HT-29 (cell line): ENCODE data around the gene CBY3. TPM values are rescaled to one million over a fixed set of nuclear protein-coding genes. Genes with fewer than 3 reads are reported as not detected.
"Not testable (repeated sequence)": the region's sequence is repeated elsewhere in the genome, so short reads cannot be mapped to it uniquely, and the experiment has no call there.

Source experiments
- DNase-seq: peaks from one replicate; pipeline ENCODE4 v3.0.0-alpha.2; 2015; ENCODE audit warnings: low spot score
- total RNA-seq: library from RNA; depleted of rRNA; stranded (reverse); fragments of >200 nt; shearing (Covaris generic); gene quantifications from 2 replicates; pipeline ENCODE4 v1.2.3, GENCODE V29; 2014

Gene CBY3
- total RNA-seq, 1 experiment from 2014 or later = not detected

DNA sequence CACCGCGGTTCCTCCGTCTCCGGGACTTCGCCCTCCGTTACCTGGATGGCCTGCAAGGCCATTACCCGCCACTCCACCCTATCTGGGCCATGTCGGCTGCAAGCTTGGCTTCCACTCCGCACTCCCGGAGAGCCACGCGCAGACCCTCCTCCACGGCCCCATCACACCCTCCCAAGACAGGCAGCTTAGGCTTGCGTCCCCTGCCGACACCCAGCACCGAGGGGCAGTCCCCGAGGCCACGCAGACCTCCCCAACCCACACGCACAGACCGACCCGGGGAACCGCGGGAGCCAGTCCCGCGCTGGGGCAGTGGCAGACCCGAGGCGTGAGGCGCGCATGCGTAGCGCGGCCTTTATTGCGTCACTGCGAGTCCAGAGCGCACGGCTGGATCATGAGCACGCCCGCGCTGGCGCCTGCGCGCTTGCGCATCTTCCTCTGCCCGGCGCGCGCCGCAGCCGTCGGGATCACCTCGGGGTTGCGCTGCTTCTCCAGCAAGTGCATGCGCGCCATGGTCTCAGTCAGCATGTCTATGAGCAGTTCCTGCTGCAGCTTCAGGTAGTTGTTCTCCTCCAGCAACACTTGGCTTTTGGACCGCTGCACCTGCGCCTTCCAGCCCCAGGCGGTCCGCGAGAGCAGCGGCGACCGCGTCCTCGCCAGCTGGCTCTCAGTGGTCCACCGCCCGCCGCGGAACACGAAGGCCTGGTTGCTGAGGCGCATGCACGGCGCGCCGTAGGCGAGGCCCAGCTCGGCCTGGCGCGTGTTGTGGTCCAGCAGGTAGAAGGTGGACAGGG is 2.4 kb downstream of the CBY3 start:
- DNase-seq = peak; percentile 97

DNA sequence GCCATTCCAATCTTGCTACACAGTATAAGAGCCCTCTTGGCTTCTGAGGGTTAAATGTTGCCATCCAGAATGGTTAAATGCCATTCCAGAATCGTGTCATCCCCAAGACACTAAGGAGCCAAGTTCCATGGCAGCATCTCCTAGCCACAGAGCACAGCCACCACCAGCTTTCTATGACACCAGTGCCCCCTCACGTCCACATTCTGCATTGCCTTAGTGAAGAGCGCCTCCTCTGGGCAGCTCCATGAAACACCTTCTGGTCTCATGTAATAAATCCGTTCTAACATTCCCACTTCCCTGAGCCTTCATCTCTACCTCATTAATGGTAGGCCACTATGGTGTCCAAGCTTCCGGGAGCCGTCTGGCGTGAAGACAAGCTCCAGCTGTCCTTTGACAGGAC is 12.4 kb downstream of the CBY3 start:
- peak; percentile 32 for DNase-seq

DNA sequence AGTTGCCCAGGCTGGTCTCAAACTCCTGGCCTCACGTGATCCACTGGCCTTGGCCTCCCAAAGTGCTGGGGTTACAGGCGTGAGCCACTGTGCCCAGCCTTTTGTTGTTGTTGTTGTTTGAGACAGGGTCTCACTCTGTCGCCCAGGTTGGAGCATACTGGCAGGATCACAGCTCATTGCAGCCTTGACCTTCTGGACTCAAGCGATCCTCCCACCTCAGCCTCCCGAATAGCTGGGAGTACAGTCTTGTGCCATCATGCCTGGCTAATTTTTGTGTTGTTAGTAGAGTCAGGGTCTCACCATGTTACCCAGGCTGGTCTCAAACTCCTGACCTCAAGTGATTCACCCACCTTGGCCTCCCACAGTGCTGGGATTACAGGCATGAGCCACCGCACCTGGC is 19.2 kb downstream of the CBY3 start:
- not testable (repeated sequence) for DNase-seq

DNA sequence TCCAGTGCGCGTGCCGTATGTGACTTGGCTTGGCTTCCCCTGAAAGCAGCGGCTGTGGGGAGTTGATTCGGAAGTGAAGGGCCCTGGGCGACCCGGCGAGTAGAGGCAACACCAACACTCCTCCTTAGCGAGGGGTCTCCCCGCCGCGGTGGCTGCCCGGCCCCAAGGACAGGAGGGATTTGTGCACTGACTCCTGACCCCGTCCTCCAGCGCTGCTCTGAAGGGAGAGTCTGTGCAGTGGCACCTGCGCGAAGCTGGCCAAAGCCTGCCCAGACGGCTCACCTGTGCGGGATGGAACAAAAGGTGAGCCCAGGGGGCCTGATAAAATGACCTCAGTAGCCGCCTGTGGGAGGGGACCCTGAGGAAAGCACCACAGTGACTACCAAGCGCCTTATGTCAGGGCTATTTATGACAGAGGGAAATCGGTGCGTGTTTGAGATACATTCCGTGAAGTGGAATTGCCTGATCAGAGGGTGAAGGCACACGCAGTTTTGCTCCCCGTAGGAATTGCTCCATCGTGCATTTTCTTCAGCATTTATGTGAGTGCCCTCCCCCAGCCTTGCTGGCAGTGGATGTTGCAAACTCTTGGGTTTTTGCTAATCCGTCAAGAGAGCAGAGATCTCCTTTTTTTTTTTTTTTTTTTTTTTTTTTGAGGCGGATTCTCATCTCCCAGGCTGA is 22.5 kb downstream of the CBY3 start:
- peak; percentile 25 for DNase-seq

DNA sequence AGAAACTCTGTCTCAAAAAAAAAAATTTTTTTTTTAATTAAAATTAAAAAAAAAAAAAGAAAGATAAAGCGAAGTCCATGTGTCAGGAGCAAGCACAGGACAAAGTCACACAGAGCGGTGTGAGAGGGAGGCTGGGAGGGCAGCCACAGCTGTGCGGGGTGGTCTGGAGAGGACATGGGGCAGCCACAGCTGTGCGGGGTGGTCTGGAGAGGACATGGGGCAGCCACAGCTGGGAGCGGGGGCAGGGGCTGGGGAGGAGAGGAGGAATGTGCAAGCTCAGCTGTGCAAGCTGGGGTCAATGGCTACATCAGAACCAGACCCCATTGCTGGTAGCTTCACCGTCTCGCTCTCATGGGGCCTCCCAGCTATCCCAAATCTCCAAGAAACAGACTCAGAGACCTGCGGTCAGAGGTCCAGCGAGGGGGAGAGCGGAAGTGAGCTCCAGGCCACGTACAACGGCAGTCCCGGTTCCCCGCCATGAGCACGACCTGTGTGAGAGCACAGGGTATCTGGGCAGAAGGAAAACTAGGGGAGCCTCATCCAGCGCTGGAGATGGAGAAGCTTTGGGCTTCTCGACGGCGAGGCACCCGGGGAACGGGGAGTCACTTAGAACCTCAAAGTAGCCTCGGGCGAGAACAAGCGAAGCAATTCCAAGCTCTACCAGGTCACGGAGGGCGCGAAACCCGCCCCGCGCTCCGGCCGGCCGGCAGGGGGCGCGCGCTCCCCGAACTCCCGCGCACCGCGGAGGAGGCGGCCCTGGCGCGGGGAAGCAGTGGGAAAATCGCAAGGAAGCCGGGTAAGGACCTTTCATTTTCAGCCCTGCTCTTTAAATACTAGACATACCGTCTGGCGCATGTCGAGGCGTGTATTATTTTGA is 23.3 kb downstream of the CBY3 start:
- DNase-seq = not testable (repeated sequence)

DNA sequence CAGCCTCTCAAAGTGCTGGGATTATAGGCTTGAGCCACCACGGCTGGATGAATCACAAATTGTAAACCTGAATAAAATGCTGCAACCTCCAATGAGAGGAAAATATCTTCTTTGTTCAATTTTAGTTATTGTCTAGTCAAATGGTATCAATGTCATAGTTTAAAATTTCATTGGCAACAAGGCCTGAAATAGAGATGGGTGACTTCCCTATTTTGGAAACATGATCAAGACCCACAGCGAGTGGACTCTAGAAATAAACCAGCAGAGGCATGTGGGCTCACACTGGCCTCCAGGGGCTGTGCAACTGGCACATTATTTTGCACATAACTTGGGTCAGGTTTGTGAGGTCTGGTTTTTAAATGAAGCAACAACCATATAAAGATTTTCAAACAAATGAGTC is 27.7 kb downstream of the CBY3 start:
- DNase-seq = not testable (repeated sequence)

DNA sequence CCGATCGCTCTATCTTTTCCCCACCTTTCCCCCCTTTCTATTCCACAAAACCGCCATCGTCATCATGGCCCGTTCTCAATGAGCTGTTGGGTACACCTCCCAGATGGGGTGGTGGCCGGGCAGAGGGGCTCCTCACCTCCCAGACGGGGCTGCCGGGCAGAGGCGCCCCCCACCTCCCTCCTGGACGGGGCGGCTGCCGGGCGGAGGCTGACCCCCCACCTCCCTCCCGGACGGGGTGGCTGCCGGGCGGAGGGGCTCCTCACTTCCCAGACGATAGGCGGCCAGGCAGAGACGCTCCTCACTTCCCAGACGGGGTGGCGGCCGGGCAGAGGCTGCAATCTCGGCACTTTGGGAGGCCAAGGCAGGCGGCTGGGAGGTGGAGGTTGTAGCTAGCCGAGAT is 30.6 kb downstream of the CBY3 start:
- DNase-seq = not testable (repeated sequence)

DNA sequence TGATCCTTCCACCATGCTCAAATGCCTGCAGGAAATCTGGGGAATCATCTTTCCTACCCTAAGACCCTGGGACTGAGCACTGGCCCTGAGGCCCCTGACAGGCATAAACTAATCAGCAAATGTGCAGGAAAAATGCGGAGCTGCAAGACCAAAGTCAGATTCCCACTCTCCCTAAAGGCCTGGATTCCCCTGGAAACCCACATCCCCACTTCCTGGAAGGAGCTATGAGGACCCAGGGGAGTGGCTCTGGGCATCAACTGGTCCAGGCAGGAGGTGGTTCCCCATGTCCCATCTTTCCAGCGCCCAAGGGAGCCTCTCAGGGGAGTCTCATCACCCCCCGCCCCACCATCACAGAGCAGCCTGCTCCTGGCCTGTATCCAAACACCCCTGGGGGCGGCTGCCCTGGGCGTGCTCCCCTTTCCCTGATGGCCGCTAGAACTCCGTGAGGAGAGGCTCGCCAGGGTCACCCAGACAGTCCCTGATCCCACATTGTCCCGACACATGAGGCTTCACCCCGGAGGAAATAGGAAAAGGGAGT is 31.6 kb downstream of the CBY3 start:
- DNase-seq = not testable (repeated sequence)

DNA sequence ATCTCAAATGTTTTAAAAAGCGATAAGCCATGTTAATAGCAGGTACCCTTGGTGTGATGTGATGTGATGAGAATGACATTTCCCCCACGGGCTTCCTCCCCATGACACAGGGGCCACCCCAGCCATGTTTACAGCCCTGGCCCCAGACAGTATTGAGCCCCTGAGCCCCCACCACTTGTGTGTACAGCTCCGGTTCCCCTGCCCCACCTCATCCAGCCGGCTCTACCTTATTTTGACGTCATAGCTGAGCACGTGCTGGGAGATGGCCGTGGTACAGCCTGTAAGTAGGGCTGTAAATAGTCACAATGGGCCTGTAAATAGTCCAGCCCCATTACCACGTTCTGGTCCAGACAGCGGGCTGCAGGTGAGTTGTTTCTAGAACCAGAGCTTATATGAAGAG is 32.4 kb downstream of the CBY3 start:
- no peak for DNase-seq

DNA sequence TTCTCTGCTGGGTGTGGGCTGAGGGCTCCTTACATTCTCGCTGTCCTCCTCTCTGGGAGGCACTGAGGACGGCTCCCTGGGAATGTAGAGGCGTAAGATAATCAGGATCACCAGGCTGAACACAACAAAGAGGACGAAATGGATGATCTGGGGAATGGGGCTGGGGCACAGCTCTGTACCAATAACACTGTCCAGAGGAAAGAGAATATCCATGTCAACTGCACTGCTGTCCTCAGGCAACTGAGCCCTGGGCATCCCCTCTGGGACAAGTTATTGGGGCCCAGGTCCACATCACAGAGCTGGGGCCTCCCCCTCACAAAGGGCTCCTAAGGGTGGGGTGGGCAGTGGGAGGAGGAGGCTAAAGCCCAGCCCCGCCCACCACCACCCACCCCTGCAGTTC is 36.1 kb downstream of the CBY3 start:
- DNase-seq = not testable (repeated sequence)

DNA sequence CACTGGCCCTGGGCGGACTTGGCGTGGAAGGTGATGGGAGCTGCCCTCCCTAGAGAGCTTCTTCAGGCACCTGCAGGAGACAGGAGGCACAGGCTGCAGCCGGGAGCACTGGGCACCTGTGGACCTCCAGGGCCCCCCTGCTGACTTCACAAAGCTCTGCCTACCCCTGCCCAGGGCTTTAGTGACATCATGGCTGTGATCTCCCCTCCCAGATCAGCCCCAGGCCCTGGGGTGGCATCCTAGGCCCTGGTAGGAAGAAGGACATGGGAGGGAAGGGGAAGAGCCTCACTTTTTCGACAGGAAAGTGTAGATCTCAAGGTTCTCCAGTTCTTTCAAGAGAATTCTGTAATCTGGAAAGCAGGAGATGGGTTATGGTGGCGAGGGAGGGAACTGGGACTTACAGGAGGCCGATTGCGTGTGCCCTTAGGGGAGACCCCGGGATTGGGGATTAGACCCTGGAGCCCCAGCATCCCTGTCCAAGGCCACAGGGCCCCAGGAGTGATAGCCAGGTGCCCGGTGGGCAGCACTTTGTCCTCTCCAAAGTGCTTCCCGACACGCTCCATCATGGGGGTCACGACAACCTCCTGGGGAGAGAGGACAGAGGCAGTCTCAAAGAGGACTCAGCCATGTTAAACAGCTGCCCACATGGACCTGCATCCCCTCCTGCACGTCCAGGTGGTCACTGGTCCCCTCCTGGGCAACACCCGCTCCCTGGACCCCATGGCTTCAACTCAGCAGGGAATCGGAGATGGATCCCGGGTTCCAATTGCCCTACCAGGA is 37.5 kb downstream of the CBY3 start:
- not testable (repeated sequence) for DNase-seq

DNA sequence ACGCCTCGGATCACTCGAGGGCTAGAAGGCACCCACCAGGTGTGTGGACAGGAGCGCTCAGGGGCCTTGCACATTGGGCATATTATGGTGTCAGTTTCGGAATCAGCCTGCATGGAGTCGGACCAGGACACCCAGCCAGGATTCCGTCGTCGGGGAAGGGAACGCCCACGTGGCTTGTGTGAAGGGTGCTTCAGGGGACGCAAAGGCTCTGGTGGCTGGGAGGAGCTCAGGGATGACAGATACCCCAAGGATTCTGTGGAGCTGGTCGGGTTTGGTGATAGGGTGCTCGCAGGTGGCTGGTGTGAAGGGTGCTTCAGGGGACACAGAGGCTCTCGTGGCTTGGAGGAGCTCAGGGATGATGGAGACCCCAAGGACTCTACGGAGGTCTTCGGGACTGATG is 38.2 kb downstream of the CBY3 start:
- DNase-seq = not testable (repeated sequence)

DNA sequence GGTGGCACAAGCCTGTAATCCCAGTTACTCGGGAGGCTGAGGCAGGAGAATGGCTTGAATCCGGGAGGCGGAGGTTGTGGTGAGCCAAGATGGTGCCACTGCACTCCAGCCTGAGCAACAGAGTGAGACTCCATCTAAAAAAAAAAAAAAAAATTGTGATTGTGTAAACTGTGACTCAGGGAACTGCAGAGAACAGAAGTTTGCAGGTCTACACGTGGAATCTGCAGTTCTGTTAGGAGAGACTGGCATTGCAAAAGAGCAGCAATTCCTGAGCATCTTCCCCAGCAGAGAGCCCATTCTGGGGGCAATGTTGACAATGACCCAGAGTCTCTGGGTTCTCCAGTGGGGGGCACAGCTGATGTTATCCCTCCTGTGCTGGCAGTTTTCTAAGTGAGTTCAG is 39.1 kb downstream of the CBY3 start:
- not testable (repeated sequence) for DNase-seq

DNA sequence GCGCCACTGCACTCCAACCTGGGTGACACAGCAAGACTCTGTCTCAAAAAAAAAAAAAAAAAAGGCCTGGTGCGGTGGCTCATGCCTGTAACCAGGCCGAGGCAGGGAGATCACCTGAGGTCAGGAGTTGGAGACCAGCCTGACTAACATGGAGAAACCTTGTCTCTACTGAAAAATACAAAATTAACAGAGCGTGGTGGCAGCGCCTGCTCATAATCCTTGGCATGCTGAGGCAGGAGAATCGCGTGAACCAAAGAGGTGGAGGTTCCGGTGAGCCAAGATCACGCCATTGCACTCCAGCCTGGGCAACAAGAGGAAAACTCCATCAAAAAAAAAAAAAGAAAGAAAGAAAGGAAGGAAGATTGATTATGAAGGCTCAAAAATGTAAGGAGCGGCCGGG is 41.5 kb downstream of the CBY3 start:
- not testable (repeated sequence) for DNase-seq

DNA sequence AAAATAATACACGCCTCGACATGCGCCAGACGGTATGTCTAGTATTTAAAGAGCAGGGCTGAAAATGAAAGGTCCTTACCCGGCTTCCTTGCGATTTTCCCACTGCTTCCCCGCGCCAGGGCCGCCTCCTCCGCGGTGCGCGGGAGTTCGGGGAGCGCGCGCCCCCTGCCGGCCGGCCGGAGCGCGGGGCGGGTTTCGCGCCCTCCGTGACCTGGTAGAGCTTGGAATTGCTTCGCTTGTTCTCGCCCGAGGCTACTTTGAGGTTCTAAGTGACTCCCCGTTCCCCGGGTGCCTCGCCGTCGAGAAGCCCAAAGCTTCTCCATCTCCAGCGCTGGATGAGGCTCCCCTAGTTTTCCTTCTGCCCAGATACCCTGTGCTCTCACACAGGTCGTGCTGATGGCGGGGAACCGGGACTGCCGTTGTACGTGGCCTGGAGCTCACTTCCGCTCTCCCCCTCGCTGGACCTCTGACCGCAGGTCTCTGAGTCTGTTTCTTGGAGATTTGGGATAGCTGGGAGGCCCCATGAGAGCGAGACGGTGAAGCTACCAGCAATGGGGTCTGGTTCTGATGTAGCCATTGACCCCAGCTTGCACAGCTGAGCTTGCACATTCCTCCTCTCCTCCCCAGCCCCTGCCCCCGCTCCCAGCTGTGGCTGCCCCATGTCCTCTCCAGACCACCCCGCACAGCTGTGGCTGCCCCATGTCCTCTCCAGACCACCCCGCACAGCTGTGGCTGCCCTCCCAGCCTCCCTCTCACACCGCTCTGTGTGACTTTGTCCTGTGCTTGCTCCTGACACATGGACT is 46.3 kb downstream of the CBY3 start:
- not testable (repeated sequence) for DNase-seq

DNA sequence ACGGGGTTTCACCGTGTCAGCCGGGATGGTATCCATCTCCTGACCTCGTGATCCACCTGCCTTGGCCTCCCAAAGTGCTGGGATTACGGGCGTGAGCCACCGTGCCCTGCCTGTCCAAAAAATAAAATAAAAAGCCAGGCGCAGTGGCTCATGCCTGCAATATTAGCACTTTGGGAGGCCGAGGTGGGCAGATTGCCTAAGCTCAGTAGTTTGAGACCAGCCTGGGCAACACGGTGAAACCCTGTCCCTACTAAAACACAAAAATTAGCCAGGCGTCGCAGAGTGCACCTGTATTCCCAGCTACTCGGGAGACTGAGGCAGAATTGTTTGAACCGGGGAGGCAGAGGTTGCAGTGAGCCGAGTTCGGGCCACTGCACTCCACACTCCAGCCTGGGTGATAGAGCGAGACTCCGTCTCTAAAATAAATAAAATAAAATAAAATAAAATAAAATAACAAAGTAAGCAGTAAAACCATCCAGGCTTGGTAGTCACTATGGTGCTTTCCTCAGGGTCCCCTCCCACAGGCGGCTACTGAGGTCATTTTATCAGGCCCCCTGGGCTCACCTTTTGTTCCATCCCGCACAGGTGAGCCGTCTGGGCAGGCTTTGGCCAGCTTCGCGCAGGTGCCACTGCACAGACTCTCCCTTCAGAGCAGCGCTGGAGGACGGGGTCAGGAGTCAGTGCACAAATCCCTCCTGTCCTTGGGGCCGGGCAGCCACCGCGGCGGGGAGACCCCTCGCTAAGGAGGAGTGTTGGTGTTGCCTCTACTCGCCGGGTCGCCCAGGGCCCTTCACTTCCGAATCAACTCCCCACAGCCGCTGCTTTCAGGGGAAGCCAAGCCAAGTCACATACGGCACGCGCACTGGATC is 47.1 kb downstream of the CBY3 start:
- DNase-seq = not testable (repeated sequence)
